ENCODE data around the gene FAF2. TPM values are rescaled to one million over a fixed set of nuclear protein-coding genes. Genes with fewer than 3 reads are reported as not detected.

Gene FAF2
- total and polyA plus RNA-seq, 10 donors, result 7.6 to 41.3 (median 31.8) TPM

DNA sequence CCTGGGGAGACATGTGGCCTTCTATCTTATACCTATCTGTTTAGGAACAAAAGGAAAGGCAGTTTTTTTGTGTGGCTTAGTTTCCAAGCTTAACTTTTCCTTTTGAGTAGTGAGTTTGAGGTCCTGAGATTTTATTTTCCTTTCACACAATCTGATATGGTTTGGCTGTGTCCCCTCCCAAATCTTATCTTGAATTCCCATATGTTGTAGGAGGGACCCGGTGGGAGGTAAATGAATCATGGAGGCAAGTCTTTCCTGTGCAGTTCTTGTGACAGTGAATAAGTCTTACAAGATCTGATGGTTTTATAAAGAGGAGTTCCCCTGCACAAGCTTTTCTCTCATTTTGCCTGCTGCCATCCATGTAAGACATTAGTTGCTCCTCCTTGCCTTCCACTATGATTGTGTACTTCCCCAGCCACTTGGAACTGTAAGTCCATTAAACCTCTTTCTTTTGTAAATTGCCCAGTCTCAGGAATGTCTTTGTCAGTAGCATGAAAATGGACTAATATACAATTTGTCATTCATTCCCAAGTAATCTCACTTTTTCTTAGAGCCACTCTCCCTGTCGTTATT, 27.1 kb upstream of the FAF2 start:
- no peak for DNase-seq
- WGBS, 5 donors, result 56 to 73% (median 61%) methylated on average over 2 of the region's 2 CpGs
- intact Hi-C loops (cut with DNase I; ENCODE audit: low total_unique reads), result no loop called here
- no peaks in the 10 kb centered on the region for H3K9me3 ChIP-seq
- TF ChIP-seq, protein P1, sequence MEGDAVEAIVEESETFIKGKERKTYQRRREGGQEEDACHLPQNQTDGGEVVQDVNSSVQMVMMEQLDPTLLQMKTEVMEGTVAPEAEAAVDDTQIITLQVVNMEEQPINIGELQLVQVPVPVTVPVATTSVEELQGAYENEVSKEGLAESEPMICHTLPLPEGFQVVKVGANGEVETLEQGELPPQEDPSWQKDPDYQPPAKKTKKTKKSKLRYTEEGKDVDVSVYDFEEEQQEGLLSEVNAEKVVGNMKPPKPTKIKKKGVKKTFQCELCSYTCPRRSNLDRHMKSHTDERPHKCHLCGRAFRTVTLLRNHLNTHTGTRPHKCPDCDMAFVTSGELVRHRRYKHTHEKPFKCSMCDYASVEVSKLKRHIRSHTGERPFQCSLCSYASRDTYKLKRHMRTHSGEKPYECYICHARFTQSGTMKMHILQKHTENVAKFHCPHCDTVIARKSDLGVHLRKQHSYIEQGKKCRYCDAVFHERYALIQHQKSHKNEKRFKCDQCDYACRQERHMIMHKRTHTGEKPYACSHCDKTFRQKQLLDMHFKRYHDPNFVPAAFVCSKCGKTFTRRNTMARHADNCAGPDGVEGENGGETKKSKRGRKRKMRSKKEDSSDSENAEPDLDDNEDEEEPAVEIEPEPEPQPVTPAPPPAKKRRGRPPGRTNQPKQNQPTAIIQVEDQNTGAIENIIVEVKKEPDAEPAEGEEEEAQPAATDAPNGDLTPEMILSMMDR (IDR thresholded peaks at IDR 0.05 in 8 of 11, conservative IDR thresholded peaks at IDR 0.05 in 3 of 11), result no peak
- no peak for TF ChIP-seq POLR2AphosphoS5 (IDR thresholded peaks at IDR 0.05)
- TF ChIP-seq POLR2A (IDR thresholded peaks at IDR 0.05), result no peak
- no peak overlapping the region for H3K4me3 ChIP-seq
- H3K4me1 ChIP-seq, result peaks cover 6 to 14% (median 10%) of the 10 kb centered on the region in 6 donors
- no peaks in the 10 kb centered on the region for H3K36me3 ChIP-seq
- no peak overlapping the region for H3K27ac ChIP-seq
- H3K27me3 ChIP-seq (replicated peaks in 1 of 7), result no peaks in the 10 kb centered on the region

DNA sequence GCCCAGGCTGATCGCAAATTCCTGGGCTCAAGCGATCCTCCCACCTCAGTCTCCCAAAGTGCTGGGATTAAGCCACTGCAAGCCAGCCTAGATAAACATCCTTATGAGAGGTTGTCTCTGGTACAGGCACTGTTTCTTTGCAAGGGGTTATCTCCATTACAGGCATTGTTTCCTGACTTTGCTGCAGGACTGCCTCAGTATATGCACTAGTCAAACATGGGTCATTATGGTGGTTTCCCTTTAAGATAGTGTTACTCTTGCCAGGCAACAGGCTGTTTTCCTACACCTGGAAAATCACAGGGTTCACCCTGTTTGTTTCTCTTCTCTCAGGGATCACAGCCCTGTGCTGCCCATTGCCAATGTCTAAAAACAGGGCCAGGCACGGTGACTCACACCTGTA, 24.0 kb upstream of the FAF2 start:
- TF ChIP-seq POLR2AphosphoS5 (IDR thresholded peaks at IDR 0.05) (no peak), POLR2A (IDR thresholded peaks at IDR 0.05) (no peak)
- TF ChIP-seq, protein P1 (IDR thresholded peaks at IDR 0.05 in 8 of 11, conservative IDR thresholded peaks at IDR 0.05 in 3 of 11), result no peak
- DNase-seq, result no peak
- intact Hi-C loops (cut with DNase I; ENCODE audit: low total_unique reads), result no loop called here
- H3K36me3 ChIP-seq, result no peaks in the 10 kb centered on the region
- WGBS, 5 donors, result 88 to 97% (median 93%) methylated on average over 3 of the region's 3 CpGs
- H3K27ac ChIP-seq, result no peak overlapping the region
- no peaks in the 10 kb centered on the region for H3K9me3 ChIP-seq
- H3K4me1 ChIP-seq, result peaks cover 0 to 3% (median 0%) of the 10 kb centered on the region in 6 donors
- no peak overlapping the region for H3K4me3 ChIP-seq
- H3K27me3 ChIP-seq (replicated peaks in 1 of 7), result no peaks in the 10 kb centered on the region

DNA sequence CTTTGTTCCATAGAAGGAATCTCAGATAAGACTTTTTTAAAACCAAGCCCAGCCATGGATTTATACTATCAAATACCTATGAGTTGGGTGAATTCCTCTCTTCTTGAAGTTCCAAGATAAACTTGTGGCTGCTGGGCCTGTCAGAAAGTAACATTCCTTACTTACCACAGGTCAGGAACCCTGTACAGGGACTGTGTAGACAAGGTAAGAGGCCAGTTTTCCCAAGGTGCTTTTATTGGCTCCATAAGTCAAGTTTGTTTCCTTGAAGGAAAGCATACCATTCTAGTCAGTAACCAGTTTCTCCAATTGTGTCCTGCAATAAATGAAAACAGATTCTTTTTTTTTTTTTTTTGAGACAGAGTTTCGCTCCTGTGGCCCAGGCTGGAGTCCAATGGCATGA, 23.0 kb upstream of the FAF2 start:
- Histone ChIP-seq H3K9me3 (no peaks in the 10 kb centered on the region), H3K27ac (no peak overlapping the region), H3K36me3 (no peaks in the 10 kb centered on the region), H3K4me1 (peaks cover 0 to 3% (median 0%) of the 10 kb centered on the region in 6 donors), H3K27me3 (replicated peaks in 1 of 7) (no peaks in the 10 kb centered on the region), H3K4me3 (no peak overlapping the region)
- 88 to 100% (median 92%) methylated on average over 1 of the region's 1 CpG for WGBS, 5 donors
- TF ChIP-seq, protein P1 (IDR thresholded peaks at IDR 0.05 in 8 of 11, conservative IDR thresholded peaks at IDR 0.05 in 3 of 11), result no peak
- TF ChIP-seq POLR2A (IDR thresholded peaks at IDR 0.05) (no peak), POLR2AphosphoS5 (IDR thresholded peaks at IDR 0.05) (no peak)
- DNase-seq, result no peak
- intact Hi-C loops (cut with DNase I; ENCODE audit: low total_unique reads), result no loop called here

DNA sequence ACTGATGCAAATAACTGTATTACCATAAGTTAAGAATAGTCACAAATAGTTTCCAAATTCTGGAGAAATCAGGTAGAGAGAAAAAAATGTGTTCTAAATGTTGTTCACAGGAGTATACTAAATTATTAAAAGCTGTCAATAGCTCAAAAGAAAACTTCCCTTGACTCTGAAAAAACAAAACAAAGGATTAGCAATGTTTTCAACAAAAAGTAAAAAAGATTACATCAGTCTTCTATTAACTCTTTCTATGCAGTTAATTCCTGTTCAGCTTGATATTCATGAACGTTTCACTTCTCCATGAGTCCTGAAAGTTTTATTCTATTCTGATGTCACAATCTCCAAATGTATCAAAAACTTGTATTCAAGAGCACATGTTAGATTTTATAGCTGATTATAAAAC, 22.4 kb upstream of the FAF2 start:
- H3K4me3 ChIP-seq, result no peak overlapping the region
- H3K4me1 ChIP-seq, result peaks cover 0 to 3% (median 0%) of the 10 kb centered on the region in 6 donors
- H3K36me3 ChIP-seq, result no peaks in the 10 kb centered on the region
- WGBS, 5 donors, result 83 to 94% (median 87%) methylated on average over 1 of the region's 1 CpG
- H3K27ac ChIP-seq, result no peak overlapping the region
- H3K9me3 ChIP-seq, result no peaks in the 10 kb centered on the region
- DNase-seq, result no peak
- no peaks in the 10 kb centered on the region for H3K27me3 ChIP-seq (replicated peaks in 1 of 7)
- intact Hi-C loops (cut with DNase I; ENCODE audit: low total_unique reads), result no loop called here
- TF ChIP-seq, protein P1 (IDR thresholded peaks at IDR 0.05 in 8 of 11, conservative IDR thresholded peaks at IDR 0.05 in 3 of 11), result no peak
